ENCODE measurements around the gene PRRG2.

DNA sequence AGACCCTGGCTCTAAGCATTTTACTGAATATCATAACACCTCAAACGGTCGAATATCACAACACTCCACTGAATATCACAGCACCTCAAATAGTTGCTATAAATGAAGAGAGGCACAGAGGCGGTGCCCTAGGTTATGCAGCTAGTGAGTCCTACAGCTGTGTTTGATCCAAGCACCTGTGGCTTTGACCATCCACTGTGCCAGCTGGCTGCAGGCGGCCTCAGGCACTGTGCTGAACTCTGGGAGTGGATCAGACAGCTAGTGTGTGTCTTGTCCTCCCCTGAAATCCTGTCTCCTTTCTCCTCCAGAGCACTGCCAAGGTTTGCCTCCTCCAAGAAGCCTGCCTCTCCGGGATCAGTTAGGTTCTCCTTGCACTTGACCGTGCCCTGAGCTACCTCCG is 8.1 kb upstream of the PRRG2 start:
- TF ChIP-seq POLR2AphosphoS5 (IDR thresholded peaks at IDR 0.05; ENCODE audit: low read depth, low read length) (no peak), POLR2A (IDR thresholded peaks at IDR 0.05; ENCODE audit: low read depth, low read length) (no peak), TAF1 (IDR thresholded peaks at IDR 0.05; ENCODE audit: low read depth, low read length) (no peak), SPI1 (IDR thresholded peaks at IDR 0.05; ENCODE audit: low read depth, low read length) (no peak), POU2F2 (IDR thresholded peaks at IDR 0.05; ENCODE audit: low read depth, low read length) (no peak)

Measured in GM12891 (cell line).